IPS-18a (cell line): ENCODE data around the gene PGGT1B.

Source experiments
- H3K27ac ChIP-seq: one replicate; pipeline ENCODE4 v1.5.1; 2013; ENCODE audit warnings: low read length
- H3K27me3 ChIP-seq: one replicate; pipeline ENCODE4 v1.6.1; 2013; ENCODE audit warnings: mild to moderate bottlenecking, low read length; ENCODE audit not compliant: control insufficient read depth, insufficient read depth
- H3K36me3 ChIP-seq: one replicate; pipeline ENCODE4 v1.6.1; 2013; ENCODE audit warnings: low read depth, low read length; ENCODE audit not compliant: control insufficient read depth
- H3K4me1 ChIP-seq: one replicate; pipeline ENCODE4 v1.6.1; 2013; ENCODE audit warnings: low read depth, low read length; ENCODE audit not compliant: control insufficient read depth
- H3K4me3 ChIP-seq: one replicate; pipeline ENCODE4 v1.5.1; 2013; ENCODE audit warnings: low read length
- H3K9ac ChIP-seq: one replicate; pipeline ENCODE4 v1.6.1; 2013; ENCODE audit warnings: mild to moderate bottlenecking, low read length, moderate library complexity
- H3K9me3 ChIP-seq: one replicate; pipeline ENCODE4 v1.6.1; 2013; ENCODE audit warnings: low read depth, low read length; ENCODE audit not compliant: control insufficient read depth

The PGGT1B gene

GRCh38 chr5:115262321-115263077 lies at the start of gene PGGT1B:
Gene PGGT1B, minus strand, starts transcription at chr5:115262877. Its CDS starts 26 bp downstream, at chr5:115262851.
- Histone ChIP-seq H3K4me3 (peak within 1 kb of the TSS; percentile 78), H3K27ac (peak within 1 kb of the TSS; percentile 48), H3K36me3 (peaks cover 5% of the 10 kb centered on the region), H3K4me1 (peaks cover 13% of the 10 kb centered on the region), H3K9me3 (no peaks in the 10 kb centered on the region), H3K9ac (peak within 1 kb of the TSS; percentile 76), H3K27me3 (no peaks in the 10 kb centered on the region)

GRCh38 chr5:115309751-115310370 lies 47.2 kb upstream of the PGGT1B start:
- H3K4me3 ChIP-seq, result no peak overlapping the region
- no peaks in the 10 kb centered on the region for H3K27me3 ChIP-seq
- no peaks in the 10 kb centered on the region for H3K9me3 ChIP-seq
- H3K27ac ChIP-seq, result no peak overlapping the region
- no peaks in the 10 kb centered on the region for H3K4me1 ChIP-seq
- H3K36me3 ChIP-seq, result no peaks in the 10 kb centered on the region
- H3K9ac ChIP-seq, result no peak overlapping the region

GRCh38 chr5:115308815-115309214 lies 46.1 kb upstream of the PGGT1B start:
- no peaks in the 10 kb centered on the region for H3K27me3 ChIP-seq
- no peaks in the 10 kb centered on the region for H3K4me1 ChIP-seq
- H3K36me3 ChIP-seq, result no peaks in the 10 kb centered on the region
- H3K4me3 ChIP-seq, result no peak overlapping the region
- H3K9ac ChIP-seq, result no peak overlapping the region
- H3K27ac ChIP-seq, result no peak overlapping the region
- no peaks in the 10 kb centered on the region for H3K9me3 ChIP-seq

DNA sequence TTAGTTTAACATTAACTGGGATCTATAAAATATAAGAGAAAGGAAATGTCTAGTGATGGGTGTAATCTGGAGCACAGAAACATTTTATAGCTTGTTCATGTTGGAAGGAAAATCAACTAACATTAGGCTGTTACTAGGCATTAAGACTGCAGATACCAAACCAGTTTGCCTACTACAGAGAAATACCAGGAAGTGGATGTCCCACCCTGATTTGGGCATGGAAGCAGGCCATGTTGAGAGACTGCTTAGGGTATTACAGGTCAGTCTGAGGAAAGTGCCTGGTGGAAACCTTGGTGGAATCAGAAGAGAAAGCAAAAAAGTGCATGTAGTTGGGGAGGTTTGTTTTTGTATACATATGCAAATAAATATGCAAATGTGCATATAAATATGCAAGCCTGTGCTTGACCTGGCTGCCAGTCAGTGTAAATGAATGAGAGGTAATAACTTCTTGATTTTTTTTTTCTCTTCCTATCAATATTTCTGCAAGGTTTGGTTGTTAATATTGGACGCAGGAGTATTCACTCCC lies 43.4 kb upstream of the PGGT1B start:
- Histone ChIP-seq H3K4me1 (no peaks in the 10 kb centered on the region), H3K36me3 (no peaks in the 10 kb centered on the region), H3K9me3 (no peaks in the 10 kb centered on the region), H3K4me3 (no peak overlapping the region), H3K9ac (no peak overlapping the region), H3K27me3 (no peaks in the 10 kb centered on the region), H3K27ac (no peak overlapping the region)

DNA sequence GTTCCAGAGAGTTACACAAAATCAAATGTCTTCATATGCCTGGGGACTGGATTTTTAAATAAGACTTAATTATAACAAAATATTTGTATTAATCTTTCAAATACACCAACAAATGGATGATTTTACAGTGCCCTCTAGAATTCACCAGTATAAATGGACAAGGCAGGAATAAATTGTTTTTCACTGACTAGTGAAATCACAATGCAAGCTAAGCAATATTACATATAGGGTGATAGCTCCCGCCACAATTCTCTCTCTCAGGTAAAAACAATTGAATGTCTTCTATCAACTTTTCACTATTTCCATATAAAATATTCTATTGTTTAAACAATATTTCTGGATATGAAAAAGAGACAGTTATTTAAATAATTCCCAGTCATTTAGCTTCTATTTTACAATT lies 41.8 kb upstream of the PGGT1B start:
- H3K4me3 ChIP-seq, result no peak overlapping the region
- H3K36me3 ChIP-seq, result no peaks in the 10 kb centered on the region
- no peaks in the 10 kb centered on the region for H3K9me3 ChIP-seq
- no peak overlapping the region for H3K27ac ChIP-seq
- no peak overlapping the region for H3K9ac ChIP-seq
- no peaks in the 10 kb centered on the region for H3K27me3 ChIP-seq
- H3K4me1 ChIP-seq, result no peaks in the 10 kb centered on the region

DNA sequence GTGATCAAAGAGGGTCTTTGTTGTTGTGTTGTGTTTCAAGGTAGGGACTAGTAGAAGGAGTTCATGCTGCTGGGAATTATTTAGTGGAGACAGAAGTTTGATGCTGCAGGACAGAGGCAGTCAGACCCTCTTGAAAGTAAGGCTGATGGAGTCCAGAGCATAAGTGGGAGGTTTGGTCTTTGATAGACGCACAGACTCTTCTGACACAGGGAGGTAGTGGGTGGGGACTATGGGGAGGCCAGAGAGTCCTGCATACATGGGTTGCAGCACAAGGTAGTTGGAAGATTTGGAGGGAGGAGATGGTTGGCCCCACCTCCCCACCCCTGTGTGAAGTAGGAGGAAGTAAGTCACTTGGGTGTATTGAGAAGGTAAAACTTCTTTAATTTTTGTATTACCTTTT lies 36.1 kb upstream of the PGGT1B start:
- Histone ChIP-seq H3K27ac (no peak overlapping the region), H3K9ac (no peak overlapping the region), H3K4me1 (peaks cover 4% of the 10 kb centered on the region), H3K9me3 (no peaks in the 10 kb centered on the region), H3K36me3 (no peaks in the 10 kb centered on the region), H3K4me3 (no peak overlapping the region), H3K27me3 (no peaks in the 10 kb centered on the region)

- no peaks in the 10 kb centered on the region for H3K36me3 ChIP-seq
- no peaks in the 10 kb centered on the region for H3K27me3 ChIP-seq
- H3K9ac ChIP-seq, result no peak overlapping the region
- H3K4me1 ChIP-seq, result peaks cover 4% of the 10 kb centered on the region
- H3K9me3 ChIP-seq, result no peaks in the 10 kb centered on the region
- peak overlapping the region; percentile 24 for H3K4me3 ChIP-seq
- H3K27ac ChIP-seq, result no peak overlapping the region
Measured at GRCh38 chr5:115297031-115297430, 34.4 kb upstream of the PGGT1B start.

- H3K9me3 ChIP-seq, result no peaks in the 10 kb centered on the region
- peak within 1 kb of the TSS; percentile 15 for H3K27ac ChIP-seq
- no peaks in the 10 kb centered on the region for H3K27me3 ChIP-seq
- H3K4me3 ChIP-seq, result peak within 1 kb of the TSS; percentile 84
- H3K4me1 ChIP-seq, result peaks cover 4% of the 10 kb centered on the region
- peak within 1 kb of the TSS; percentile 90 for H3K9ac ChIP-seq
- no peaks in the 10 kb centered on the region for H3K36me3 ChIP-seq
Measured at GRCh38 chr5:115296124-115297022, 33.7 kb upstream of the PGGT1B start, which contains the start of gene CCDC112. Gene CCDC112, minus strand, starts transcription at chr5:115296654. Its CDS starts 111 bp downstream, at chr5:115296543.

DNA sequence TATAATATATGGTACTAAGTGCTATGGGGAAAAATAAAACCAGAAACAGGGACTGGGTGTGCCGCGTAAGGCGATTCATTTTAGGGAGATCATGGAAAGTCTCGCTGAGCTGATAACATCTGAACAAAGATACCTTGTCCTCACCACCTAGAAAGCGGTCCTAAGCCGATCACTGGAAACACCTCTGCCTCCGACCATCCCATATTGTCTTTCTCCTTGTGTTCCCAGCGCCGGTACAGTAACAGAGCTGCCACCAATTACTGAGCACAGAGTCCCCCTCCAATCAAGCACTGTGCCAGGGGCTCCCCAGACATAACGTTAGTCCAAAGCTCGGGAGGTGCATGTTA lies 33.1 kb upstream of the PGGT1B start:
- peak overlapping the region; percentile 84 for H3K4me3 ChIP-seq
- H3K9me3 ChIP-seq, result no peaks in the 10 kb centered on the region
- no peaks in the 10 kb centered on the region for H3K27me3 ChIP-seq
- peaks cover 4% of the 10 kb centered on the region for H3K4me1 ChIP-seq
- H3K27ac ChIP-seq, result peak overlapping the region; percentile 15
- H3K9ac ChIP-seq, result peak overlapping the region; percentile 90
- no peaks in the 10 kb centered on the region for H3K36me3 ChIP-seq

GRCh38 chr5:115291397-115291796 lies 28.7 kb upstream of the PGGT1B start:
- H3K9ac ChIP-seq, result no peak overlapping the region
- H3K9me3 ChIP-seq, result no peaks in the 10 kb centered on the region
- no peaks in the 10 kb centered on the region for H3K36me3 ChIP-seq
- no peak overlapping the region for H3K4me3 ChIP-seq
- peaks cover 4% of the 10 kb centered on the region for H3K4me1 ChIP-seq
- no peak overlapping the region for H3K27ac ChIP-seq
- no peaks in the 10 kb centered on the region for H3K27me3 ChIP-seq

DNA sequence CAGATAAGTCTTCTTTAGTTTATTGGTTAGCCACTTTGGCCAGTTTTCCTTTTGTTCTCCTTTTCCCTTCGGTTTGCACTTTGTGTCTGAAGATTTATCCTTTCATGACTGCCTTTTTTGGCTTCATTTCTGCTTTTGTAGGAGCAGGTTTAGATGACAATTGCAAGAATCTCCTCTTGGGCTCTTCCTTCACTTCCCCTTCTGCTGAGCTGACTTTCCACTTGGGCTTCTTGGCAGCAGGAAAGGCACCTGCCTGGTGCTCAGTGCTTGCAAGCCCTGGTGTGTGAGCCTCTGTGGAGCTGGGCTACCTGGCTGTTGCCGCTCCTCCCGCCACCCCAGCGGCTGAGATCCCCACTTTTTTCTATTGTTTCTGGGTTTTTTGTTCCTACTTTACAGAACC lies 26.4 kb upstream of the PGGT1B start:
- no peak overlapping the region for H3K4me3 ChIP-seq
- no peaks in the 10 kb centered on the region for H3K4me1 ChIP-seq
- no peak overlapping the region for H3K9ac ChIP-seq
- no peak overlapping the region for H3K27ac ChIP-seq
- no peaks in the 10 kb centered on the region for H3K36me3 ChIP-seq
- no peaks in the 10 kb centered on the region for H3K9me3 ChIP-seq
- no peaks in the 10 kb centered on the region for H3K27me3 ChIP-seq
